WI38 (cell line): Measurements from ENCODE around the gene NPHP1.

ENCODE experiments used
- H3K4me3 ChIP-seq: 2 replicates; pipeline ENCODE4 v1.5.1; 2011; ENCODE audit warnings: low read depth, mild to moderate bottlenecking, control low read depth, low read length
- CTCF ChIP-seq: IDR thresholded peaks from 2 replicates; pipeline ENCODE4 v1.5.1; 2012; ENCODE audit warnings: low read depth, mild to moderate bottlenecking, control low read depth, low read length

Gene NPHP1

GRCh38 chr2:110126906-110127305 is 77.9 kb downstream of the NPHP1 start:
- H3K4me3 ChIP-seq, result no peak overlapping the region
- no peak for TF ChIP-seq CTCF

GRCh38 chr2:110126086-110126773 is 78.6 kb downstream of the NPHP1 start:
- no peak for TF ChIP-seq CTCF

GRCh38 chr2:110124939-110125691 is 79.7 kb downstream of the NPHP1 start:
- no peak for TF ChIP-seq CTCF
- H3K4me3 ChIP-seq, result no peak overlapping the region

More at GRCh38 chr2:110126086-110126773, 78.6 kb downstream of the NPHP1 start:
- H3K4me3 ChIP-seq, result no peak overlapping the region

- H3K4me3 ChIP-seq, result no peak overlapping the region
- no peak for TF ChIP-seq CTCF
These were observed 80.6 kb downstream of the NPHP1 start for GRCh38 chr2:110124038-110124825.

GRCh38 chr2:110121592-110121991 is 83.2 kb downstream of the NPHP1 start:
- H3K4me3 ChIP-seq, result no peak overlapping the region
- TF ChIP-seq CTCF, result no peak

- no peak for TF ChIP-seq CTCF
- no peak overlapping the region for H3K4me3 ChIP-seq
These were observed 83.8 kb downstream of the NPHP1 start for GRCh38 chr2:110121052-110121334.
